Ramos (cell line): ENCODE measurements around the gene METTL16.
"Not testable (repeated sequence)": the region's sequence is repeated elsewhere in the genome, so short reads cannot be mapped to it uniquely, and the experiment has no call there.

Experiments
- in situ Hi-C: fragments of 300-500 bp; cut with MboI; formaldehyde crosslinking; loops from one replicate; pipeline ENCODE4 v1.14.3; 2022; ENCODE audit warnings: low sequenced_read_pairs; ENCODE audit not compliant: unreplicated experiment

The METTL16 gene

GRCh38 chr17:2511462-2512369, at the start of gene METTL16:
Gene METTL16, minus strand, starts transcription at chr17:2511888. Its CDS starts 9,557 bp downstream, at chr17:2502331.
- in situ Hi-C loops = no loop called here

- in situ Hi-C loops = no loop called here
These were observed 49.0 kb upstream of the METTL16 start for GRCh38 chr17:2560658-2561057.

- in situ Hi-C loops = no loop called here
These were observed 40.2 kb upstream of the METTL16 start for GRCh38 chr17:2551928-2552327.

- in situ Hi-C loops = no loop called here
These were observed 39.8 kb upstream of the METTL16 start for GRCh38 chr17:2551493-2551892.

GRCh38 chr17:2549392-2550211, 37.9 kb upstream of the METTL16 start:
- in situ Hi-C loops = no loop called here

- in situ Hi-C loops = not testable (repeated sequence)
These were observed 36.3 kb upstream of the METTL16 start for GRCh38 chr17:2548026-2548425.

GRCh38 chr17:2547176-2547575, 35.5 kb upstream of the METTL16 start:
- in situ Hi-C loops = no loop called here

- in situ Hi-C loops = no loop called here
These were observed 33.7 kb upstream of the METTL16 start for GRCh38 chr17:2545393-2545792.

- in situ Hi-C loops = no loop called here
These were observed 30.8 kb upstream of the METTL16 start for GRCh38 chr17:2542456-2542855.

- in situ Hi-C loops = no loop called here
These were observed 30.4 kb upstream of the METTL16 start for GRCh38 chr17:2542056-2542455.

GRCh38 chr17:2537579-2537978, 25.9 kb upstream of the METTL16 start:
- in situ Hi-C loops = not testable (repeated sequence)

- in situ Hi-C loops = no loop called here
These were observed 20.5 kb upstream of the METTL16 start for GRCh38 chr17:2532146-2532720.

GRCh38 chr17:2531243-2531954, 19.7 kb upstream of the METTL16 start:
- in situ Hi-C loops = not testable (repeated sequence)

GRCh38 chr17:2521775-2522410, 10.2 kb upstream of the METTL16 start:
- in situ Hi-C loops = not testable (repeated sequence)

GRCh38 chr17:2521257-2521656, 9.6 kb upstream of the METTL16 start:
- in situ Hi-C loops = no loop called here

- in situ Hi-C loops = no loop called here
These were observed 5.9 kb upstream of the METTL16 start for GRCh38 chr17:2517539-2517938.

GRCh38 chr17:2511138-2511461, 588 bp downstream of the METTL16 start:
- in situ Hi-C loops = no loop called here

GRCh38 chr17:2510559-2510958, 1.1 kb downstream of the METTL16 start:
- in situ Hi-C loops = no loop called here

GRCh38 chr17:2508035-2508434, 3.7 kb downstream of the METTL16 start:
- in situ Hi-C loops = no loop called here

- in situ Hi-C loops = not testable (repeated sequence)
These were observed 4.7 kb downstream of the METTL16 start for GRCh38 chr17:2507015-2507414.
